CD4-positive, alpha-beta T cell treated with Interferon gamma for 1 hour (primary cell): ENCODE results near the gene TRAF3.
"Not testable (repeated sequence)": the region's sequence is repeated elsewhere in the genome, so short reads cannot be mapped to it uniquely, and the experiment has no call there.

Source experiments
- DNase-seq: peaks from one replicate; pipeline ENCODE4 v3.0.0-alpha.2; 2020

The TRAF3 gene

DNA sequence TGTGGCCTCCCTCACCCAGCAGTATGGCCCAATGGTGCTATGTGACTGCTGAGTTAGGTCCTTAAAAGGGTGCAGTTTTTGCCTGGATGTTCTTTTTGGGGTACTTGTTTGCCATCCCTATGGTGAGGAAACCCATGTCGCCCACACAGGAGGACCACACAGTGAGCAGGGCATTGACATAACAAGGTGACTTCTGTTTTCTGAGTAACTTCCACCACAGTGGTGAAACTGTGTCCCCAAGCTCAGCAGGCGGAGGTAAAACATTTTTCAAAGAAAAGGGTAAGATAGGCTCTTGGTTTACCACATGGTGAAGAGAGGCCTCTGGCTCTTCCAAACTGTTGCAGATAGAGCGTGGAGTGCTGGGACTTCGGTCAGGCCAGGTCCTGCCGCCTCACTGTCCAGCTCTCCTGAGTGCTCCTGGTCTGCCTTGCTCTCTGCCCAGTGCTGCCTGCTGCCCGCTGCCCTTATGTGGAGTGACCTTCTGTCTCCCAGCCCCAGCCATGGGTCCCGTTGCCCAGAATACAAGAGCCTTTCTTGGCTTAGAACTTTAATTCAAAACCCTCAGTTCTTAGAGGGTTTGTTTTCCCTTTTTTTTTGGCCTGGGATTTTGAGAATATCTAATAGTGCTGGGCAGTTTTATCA, 54.0 kb downstream of the TRAF3 start:
- no peak for DNase-seq

DNA sequence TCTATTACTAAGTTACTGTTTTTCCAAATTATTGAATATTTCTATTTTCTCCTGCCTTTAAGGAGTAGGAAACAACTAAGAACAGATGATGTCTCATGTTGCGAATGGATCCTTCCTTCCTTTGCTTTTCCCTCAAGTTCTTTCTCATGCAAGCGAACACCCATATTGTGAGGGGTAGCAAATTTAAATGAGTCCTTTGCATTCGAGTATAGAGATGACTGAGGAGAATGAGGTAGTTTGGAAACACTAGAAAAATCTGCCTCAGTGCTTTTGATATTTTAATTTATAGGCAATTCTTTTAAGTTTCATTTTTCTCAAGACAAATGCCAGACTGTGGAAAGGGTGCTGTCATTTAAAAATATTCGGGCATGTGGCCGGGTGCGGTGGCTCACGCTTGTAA, 56.1 kb downstream of the TRAF3 start:
- no peak for DNase-seq

DNA sequence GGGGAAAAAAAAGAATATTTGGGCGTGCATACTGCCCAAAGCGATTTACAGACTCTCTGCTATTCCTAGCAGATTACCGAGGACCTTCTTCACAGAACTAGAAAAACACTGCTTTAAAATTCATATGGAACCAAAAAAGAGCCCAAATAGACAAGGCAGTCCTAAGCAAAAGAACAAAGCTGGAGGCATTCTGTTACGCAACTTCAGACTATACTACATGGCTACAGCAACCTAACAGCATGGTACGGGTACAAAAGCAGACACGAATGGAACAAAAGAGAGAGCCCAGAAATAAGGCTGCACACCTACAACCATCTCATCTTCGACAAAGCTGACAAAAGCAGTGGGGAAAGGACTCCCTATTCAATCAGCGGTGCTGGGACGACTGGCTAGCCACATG, 56.7 kb downstream of the TRAF3 start:
- no peak for DNase-seq

DNA sequence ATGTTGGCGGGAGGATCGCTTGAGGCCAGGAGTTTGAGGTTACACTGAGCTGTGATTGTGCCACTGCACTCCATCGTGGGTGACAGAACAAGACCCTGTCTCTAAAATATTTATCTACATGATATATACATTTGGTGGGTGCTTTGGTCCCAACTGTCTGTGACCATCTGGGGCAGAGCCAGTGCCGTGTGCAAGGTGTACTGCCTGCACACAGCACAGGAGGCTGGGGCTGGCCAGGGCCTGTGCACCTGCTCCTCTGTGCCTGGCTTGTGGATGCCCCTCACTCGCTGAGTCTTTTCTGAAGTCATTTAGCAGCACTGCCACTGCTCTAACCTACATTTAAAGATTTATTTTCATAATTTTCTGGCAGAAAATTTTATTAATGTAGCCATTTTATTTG, 58.7 kb downstream of the TRAF3 start:
- no peak for DNase-seq

DNA sequence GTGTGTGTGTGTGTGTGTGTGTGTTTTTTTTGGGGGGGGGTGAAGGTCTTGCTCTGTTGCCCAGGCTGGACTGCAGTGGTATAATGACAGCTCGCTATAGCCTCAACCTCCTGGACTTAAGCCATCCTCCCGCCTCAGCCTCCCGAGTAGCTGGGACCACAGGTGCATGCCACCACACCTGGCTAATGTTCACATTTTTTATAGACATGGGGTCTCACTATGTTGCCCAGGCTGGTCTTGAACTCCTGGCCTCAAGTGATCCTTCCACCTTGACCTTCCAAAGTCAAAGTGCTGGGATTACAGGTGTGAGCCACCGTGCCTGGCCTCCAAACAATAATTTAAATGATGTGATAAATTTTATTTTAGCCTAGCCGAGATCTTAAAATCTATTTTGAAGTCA, 59.9 kb downstream of the TRAF3 start:
- not testable (repeated sequence) for DNase-seq

DNA sequence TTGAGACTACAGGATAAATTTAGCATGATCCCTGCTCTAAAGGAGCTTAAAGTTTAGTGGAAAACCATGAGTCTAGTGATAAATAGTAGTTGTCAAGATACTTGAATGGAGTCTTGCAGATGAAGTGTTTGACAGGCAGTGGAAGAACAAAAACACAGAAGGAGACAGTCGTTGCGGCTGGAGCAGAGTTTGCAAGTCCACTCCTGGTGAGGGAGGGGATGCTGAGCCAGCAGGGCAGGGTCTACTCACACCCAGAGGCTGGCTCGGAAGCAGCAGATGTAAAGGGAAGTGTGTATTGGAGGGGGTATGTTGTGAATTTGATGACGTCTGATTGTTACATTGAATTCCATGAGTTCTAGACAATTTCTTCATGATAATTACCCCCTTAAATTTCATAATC, 61.3 kb downstream of the TRAF3 start:
- no peak for DNase-seq

DNA sequence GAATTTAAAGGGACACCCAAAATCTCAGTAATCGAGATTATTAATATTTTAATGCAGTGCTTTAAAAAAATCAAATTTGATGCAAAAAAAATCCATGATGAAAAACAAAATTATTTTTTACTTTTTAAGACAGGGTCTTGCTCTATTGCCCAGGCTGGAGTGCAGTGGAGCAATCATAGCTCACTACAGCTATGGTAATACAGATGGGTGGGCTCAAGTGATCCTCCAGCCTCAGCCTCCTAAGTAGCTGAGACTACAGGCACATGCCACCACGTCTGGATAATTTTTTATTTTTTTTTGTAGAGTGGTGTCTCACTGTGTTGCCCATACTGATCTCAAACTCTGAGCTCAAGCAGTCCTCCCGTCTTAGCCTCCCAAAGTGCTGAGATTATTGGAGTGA, 62.9 kb downstream of the TRAF3 start:
- DNase-seq: no peak

DNA sequence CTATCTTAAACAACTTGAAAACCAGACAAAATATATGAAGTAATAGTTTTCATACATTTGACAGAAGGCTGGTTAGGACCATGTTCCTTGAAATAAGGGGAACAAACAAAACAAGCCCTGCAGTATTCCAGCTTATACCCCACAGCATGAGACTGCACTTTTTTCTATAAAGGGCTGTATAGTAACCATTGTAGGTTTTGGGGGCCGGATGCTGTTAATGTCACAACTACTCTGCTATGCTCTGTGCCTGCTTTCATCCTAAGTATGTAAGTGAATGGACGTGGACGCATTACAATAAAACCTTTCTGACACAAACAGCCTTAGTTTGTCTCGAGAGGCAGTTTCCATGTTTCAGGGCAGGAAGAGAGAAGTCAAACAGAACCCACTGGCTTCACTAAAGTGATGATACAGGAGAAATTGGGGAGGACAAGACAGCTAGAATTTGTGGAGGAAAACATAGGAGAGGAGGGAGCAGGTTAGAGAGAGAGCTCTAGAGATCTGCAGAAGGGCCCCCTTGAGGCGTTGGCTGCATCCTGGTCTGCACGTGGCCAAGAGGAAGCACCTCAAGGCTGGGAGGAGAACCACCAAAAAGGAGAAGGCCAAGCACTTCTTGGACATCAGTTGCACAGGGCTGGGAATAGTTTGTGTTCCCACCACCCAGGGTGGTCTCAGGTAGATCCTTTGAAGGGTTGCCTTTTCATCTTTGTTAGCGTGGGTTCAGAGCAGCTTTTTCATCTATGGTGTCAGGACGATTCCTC, 63.7 kb downstream of the TRAF3 start:
- no peak for DNase-seq

DNA sequence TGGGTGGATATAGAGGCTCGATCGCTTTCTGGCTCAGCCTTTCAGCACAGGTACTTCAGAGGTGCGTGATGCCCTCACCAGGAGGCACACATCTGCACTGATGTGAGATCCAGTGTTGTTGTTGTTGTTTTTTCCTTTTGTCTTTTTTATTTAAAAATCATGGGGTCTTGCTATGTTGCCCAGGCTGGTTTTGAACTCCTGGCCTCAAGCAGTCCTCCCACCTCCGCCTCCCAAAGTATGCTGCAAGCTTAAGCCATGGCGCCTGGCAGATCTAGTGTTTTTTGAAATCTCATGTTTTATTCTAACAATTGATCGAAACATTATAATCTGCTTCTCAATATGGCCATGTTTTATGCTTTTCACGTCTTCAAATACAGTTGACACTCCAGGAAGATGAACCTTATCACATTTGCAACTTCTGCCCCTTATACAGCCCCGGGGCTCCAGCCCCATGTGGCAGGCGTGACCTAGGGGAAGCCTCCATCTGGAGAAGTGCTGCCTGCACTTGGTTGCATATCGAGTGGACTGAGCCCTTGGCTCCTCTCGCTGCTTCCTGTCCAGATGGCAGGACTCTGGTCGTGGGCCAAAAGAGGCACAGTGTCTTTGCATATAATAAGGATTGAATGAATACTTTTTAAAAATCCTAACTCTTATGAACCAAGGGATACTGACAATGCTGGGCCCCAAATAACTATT, 71.7 kb downstream of the TRAF3 start:
- no peak for DNase-seq

DNA sequence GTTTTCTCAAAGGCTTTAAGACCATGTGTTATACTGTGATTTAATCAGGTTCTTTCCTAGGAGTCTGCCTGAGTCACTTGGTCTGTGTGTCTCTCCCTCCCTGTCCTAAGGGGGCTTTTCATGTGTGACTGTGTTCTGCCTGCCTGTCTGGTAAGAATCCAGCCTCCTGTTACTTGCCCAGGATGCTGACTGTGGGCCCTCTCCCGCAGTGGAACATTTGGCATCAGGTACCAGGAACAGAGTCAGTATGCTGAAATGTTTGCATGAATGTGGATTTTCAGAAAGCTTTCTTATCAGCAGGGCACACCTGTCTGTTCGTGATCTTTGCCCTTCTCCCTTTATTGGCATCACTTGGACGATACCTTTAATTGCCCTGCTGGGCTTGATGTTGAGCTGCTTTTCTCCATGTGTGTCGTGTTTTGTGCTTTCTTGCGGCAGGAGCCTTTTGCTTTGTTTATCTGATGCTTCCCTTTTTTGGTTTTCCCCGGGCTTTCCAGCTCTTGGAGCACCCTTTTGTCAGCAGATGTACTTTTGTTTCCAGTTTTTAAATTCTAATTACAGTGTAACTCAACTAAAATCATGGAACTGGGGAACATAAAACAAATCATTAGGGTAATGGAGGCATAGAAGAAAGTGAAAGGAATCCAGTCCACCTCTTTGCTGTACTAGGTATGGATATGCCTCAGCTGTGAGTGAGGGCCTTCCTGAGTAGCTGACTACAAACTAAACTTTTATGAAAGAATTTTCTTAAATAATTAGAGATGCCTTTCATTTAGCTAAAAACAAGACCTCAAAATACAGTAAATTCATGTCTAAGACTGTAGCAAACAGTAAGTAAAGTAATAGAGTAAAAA, 72.5 kb downstream of the TRAF3 start:
- DNase-seq: no peak

DNA sequence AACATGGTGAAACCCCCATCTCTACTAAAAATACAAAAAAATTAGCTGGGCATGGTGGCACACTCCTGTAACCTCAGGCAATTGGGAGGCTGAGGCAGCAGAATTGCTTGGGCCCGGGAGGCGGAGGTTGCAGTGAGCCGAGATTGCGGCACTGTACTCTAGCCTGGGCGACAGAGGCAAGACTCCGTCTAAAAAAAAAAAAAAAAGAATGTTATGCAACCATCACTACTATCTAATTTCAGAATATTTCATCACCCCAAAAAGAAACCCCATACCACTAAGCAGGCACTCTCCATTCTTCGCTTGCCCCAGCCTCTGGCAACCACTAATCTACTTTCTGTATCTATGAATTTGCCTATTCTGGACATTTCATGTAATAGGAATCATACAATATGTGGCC, 76.4 kb downstream of the TRAF3 start:
- DNase-seq: no peak

DNA sequence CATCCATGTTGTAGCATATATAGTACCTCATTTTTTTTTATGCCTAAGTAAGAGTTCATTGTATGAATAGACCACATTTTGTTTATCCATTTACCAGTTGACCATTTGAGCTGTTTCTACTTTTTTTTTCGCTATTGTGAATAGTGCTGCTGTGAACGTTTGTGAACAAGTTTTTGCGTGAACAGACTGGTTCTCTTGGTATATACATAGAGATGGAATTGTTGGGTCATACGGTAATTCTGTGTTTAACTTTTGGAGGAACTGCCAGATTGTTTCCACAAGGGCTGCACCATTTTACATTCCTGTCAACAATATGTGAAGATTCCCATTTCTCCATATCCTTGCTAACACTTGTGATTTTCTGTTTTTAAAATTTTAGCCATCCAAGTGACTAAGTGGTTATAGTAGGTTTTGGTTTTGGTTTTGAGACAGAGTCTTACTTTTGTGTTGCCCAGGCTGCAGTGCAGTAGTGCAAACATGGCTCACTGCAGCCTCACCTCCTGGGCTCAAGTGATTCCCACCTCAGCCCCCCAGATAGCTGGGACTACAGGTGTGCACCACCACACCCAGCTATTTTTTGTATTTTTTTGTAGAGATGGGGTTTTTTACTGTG, 76.9 kb downstream of the TRAF3 start:
- no peak for DNase-seq

DNA sequence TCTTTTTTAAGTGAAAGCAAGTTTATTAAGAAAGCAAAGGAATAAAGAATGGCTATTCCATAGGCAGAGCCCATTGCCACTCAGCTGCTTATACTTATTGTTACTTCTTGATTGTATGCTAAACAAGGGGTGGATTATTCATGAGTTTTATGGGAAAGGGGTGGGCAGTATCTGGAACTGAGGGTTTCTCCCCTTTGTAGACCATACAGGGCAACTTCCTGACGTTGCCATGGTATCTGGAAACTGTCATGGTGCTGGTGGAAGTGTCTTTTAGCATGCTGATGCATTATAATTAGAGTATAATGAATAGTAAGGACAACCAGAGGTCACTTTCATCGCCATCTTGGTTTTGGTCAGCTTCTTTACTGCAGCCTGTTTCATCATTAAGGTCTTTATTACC, 78.9 kb downstream of the TRAF3 start:
- DNase-seq: no peak

DNA sequence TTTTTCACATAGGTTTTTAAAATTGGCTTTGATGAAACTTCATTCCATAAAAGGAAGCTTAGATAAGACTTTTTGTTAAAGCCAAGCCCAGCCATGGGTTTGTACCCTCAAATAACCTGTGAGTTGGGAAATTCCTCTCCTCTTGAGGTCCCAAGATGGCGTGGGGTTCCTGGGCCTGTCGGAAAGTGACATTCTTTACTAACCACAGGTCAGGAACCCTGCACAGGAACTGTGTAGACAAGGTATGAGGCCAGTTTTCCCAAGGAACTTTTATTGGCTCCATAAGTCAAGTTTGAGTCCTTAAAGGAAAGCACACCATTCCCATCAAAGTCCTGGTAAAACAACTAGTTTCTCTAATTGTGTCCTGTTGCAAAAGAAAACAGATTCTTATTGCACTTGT, 80.2 kb downstream of the TRAF3 start:
- DNase-seq: no peak

DNA sequence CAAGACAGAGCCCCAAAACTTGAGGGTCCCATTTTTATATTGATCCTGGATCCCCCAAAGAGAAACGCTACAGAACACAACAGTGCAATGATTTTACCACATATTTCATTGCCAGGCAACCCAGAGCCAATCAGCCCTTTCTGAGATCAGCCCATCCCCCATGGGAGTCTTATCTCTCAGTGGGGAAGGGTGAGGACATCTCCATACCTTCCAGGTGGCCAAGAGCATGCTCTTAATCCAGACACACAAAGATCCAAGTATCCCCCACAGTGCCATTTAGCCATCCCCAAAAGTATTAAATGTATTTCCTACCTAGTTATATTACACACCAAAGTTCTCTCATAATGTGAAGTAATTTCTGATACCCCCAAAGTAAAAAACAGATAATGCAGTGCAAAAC, 82.7 kb downstream of the TRAF3 start:
- no peak for DNase-seq

DNA sequence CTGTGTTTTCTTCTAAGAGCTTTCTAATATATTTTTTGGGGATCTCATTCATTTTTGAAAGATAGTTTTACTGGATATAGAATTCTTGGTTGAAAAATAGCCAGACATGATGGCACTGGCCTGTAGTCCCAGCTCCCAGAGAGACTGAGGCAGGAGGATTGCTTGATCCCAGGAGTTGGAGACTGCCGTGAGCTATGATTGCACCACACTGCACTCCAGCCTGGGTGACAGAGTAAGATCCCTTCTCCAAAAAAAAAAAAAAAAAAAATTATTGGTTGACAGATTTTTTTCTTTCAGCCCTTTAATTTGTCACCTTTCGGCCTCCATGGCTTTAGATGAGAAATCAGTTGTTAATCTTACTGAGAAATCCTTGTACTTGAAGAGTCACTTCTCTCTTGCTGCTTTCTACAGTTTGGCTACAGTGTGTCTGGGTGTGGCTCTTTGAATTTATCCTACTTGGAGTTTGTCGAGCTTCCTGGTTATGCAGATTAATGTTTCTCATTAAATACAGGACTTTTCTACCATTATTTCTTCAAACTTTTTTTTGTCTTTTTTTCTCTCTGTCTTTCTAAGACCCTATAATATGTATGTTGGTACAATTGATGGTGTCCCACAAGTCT, 85.0 kb downstream of the TRAF3 start:
- DNase-seq: no peak

DNA sequence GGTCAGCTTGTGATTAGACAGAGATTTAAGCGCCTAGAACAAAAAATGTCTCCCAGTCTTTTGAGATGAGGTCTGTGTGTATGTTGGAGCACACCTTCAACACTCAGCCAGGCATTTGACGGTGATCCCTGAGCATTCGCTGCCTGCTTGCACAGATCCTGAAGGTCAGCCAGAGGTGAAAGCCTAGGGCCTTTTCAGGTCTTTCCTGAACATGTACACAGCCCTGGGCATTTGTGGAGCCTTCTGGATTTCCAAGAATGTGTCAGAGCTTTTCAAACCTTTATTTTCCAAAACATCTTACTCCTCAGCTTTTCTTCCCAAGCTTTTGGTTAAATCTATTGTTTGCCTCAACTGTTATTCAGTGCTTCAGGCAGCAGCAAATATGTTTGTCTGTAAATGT, 86.1 kb downstream of the TRAF3 start:
- DNase-seq: no peak

DNA sequence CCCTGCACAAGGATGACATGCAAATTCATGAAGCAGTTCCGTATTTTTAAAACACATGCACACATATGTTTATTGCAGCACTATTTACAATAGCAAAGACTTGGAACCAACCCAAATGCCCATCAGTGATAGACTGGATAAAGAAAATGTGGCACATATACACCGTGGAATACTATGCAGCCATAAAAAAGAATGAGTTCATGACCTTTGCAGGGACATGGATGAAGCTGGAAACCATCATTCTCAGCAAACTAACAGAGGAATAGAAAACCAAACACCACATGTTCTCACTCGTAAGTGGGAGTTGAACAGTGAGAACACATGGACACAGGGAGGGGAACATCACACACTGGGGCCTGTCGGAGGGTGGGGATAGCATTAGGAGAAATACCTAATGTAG, 88.7 kb downstream of the TRAF3 start:
- not testable (repeated sequence) for DNase-seq

DNA sequence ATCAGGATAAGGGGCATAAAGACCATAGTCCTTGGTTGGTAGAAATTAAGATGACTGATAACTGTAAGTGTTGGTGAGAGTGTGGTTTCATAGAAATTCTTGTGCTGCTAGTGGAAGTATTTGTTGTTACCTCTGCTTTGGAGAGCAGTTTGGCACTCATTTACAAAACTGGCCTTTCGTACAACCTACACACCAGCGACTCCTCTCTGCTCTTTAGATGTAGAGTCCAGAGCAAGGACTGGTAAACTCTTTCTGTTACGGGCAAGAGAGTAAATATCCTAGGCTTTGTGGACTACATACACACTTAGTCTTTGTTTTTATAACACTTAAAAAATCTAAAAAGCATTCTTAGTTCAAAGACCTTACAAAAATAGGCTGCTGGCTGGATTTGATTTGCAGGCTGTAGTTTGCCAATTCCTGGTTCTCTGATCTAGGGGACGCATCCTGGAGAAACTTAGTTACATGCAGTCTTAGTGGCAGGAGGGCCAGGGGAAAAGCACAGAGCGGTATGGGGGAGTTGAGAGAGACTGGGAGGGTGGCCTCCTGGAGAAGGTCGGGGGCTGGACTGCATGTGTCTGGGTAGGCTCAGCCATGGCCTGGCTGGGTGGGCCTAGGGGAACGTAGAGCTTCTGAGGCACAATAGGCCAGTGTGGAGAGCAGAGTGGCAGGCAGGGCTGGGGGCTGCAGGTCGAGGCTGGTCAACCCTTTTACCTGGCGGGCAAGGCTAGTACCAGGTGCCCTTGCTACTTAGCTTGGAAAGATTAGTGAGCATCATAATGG, 89.9 kb downstream of the TRAF3 start:
- DNase-seq: no peak

DNA sequence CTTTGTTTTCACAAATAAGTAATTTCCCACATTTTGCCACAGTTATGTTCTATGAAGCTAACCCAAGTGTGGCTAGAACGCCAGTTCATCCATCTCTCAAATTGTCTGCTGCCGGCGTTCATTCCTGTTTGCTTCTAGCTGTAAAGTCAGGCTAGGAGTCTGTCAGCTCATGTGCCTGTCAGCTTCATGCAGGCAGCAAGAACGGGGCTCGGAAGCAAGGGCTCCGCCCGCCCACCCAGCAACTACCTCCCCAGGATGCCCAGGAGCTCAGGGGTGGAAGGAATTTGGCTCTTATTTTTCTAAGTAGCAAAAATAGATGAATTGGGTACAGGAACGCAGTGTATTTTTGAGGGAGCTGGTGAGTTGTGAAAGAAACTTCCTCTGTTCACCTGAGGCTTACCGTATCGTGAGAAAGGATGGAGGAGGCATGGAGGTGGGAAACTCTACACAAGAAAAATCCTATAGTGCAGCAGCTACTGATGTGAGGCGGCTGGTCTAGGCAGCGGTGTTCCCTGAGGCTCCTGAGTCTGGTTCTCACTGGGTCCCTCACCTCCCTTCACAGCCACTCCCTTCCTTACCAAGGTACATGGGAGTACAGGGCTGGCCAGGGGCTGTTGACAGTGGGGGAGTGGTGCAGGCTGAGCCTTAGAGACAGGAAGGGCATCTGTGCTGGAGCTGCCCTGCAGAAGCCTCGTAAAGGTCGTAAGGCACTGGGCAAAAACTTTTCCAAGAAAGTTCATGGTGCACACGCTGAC, 90.8 kb downstream of the TRAF3 start:
- DNase-seq: no peak
